GM23248 (cell line): ENCODE data around the gene DENND6A. TPM values are rescaled to one million over a fixed set of nuclear protein-coding genes. Genes with fewer than 3 reads are reported as not detected.

Source experiments
- DNase-seq: peaks from one replicate; pipeline ENCODE4 v3.0.0-alpha.2; 2015
- H2AFZ ChIP-seq: fragments of 200-600 bp; sonication (generic); 2 replicates; pipeline ENCODE4 v1.6.1; 2016; ENCODE audit warnings: antibody characterized with exemption
- H3F3A ChIP-seq: fragments of 200-600 bp; sonication (generic); 2 replicates; pipeline ENCODE4 v1.6.1; 2016; ENCODE audit warnings: mild to moderate bottlenecking, antibody characterized with exemption, mixed run types; ENCODE audit not compliant: insufficient read depth
- H3K27ac ChIP-seq: fragments of 200-600 bp; sonication (generic); 2 replicates; pipeline ENCODE4 v1.5.1; 2016; ENCODE audit warnings: mild to moderate bottlenecking
- H3K27me3 ChIP-seq: fragments of 200-600 bp; sonication (generic); replicated peaks from 2 replicates; pipeline ENCODE4 v1.6.1; 2016; ENCODE audit warnings: mild to moderate bottlenecking; ENCODE audit not compliant: insufficient read depth
- H3K36me3 ChIP-seq: fragments of 200-600 bp; sonication (generic); 2 replicates; pipeline ENCODE4 v1.6.1; 2016; ENCODE audit warnings: low read depth, mild to moderate bottlenecking
- H3K4me1 ChIP-seq: fragments of 200-600 bp; sonication (generic); 2 replicates; pipeline ENCODE4 v1.6.1; 2016; ENCODE audit warnings: mild to moderate bottlenecking; ENCODE audit not compliant: insufficient read depth
- H3K4me2 ChIP-seq: fragments of 200-600 bp; sonication (generic); one replicate; pipeline ENCODE4 v1.6.1; 2016; ENCODE audit warnings: mild to moderate bottlenecking; ENCODE audit not compliant: unreplicated experiment
- H3K4me3 ChIP-seq: fragments of 200-600 bp; sonication (generic); 2 replicates; pipeline ENCODE4 v1.5.1; 2016; ENCODE audit warnings: mild to moderate bottlenecking
- H3K79me2 ChIP-seq: fragments of 200-600 bp; sonication (generic); 2 replicates; pipeline ENCODE4 v1.6.1; 2016; ENCODE audit warnings: mild to moderate bottlenecking; ENCODE audit not compliant: insufficient read depth
- H3K9ac ChIP-seq: fragments of 200-600 bp; sonication (generic); 2 replicates; pipeline ENCODE4 v1.6.1; 2016; ENCODE audit warnings: mild to moderate bottlenecking
- H3K9me2 ChIP-seq: fragments of 200-600 bp; sonication (generic); 2 replicates; pipeline ENCODE4 v1.6.1; 2016; ENCODE audit warnings: mixed run types, mild to moderate bottlenecking, moderate library complexity; ENCODE audit not compliant: insufficient read depth
- H3K9me3 ChIP-seq: fragments of 200-600 bp; sonication (generic); one replicate; pipeline ENCODE4 v1.6.1; 2017; ENCODE audit warnings: low read depth
- H4K20me1 ChIP-seq: fragments of 200-600 bp; sonication (generic); 2 replicates; pipeline ENCODE4 v1.6.0; 2016; ENCODE audit not compliant: insufficient read depth
- EZH2 ChIP-seq: fragments of 200-600 bp; sonication (generic); IDR thresholded peaks from 2 replicates; pipeline ENCODE4 v1.6.1; 2018; ENCODE audit warnings: antibody characterized with exemption, mild to moderate bottlenecking; ENCODE audit not compliant: insufficient read depth, poor library complexity, severe bottlenecking
- EZH2phosphoT487 ChIP-seq: fragments of 200-600 bp; sonication (generic); IDR thresholded peaks from 2 replicates; pipeline ENCODE4 v1.6.1; 2018; ENCODE audit warnings: antibody characterized with exemption, moderate library complexity, mild to moderate bottlenecking, low read depth; ENCODE audit not compliant: insufficient read depth
- WGBS, 2 experiments: methylation state at CpG; one replicate each; pipeline ENCODE4 v1.1.6; 2015 to 2017; ENCODE audit warnings: low lambda C conversion rate in 2 of 2, low coverage in 1 of 2; ENCODE audit errors: missing lambda C conversion rate in 2 of 2; 5-methylcytosine and 5-hydroxymethylcytosine counted together
- in situ Hi-C: fragments of 300-500 bp; cut with MboI; formaldehyde crosslinking; loops from 2 replicates; pipeline ENCODE4 v1.15.0; 2020
- polyA plus RNA-seq: library from polyadenylated mRNA; unstranded; fragments of >200 nt; fragmentation: Nextera tagmentation; extraction: Ambion mirVana; gene quantifications from 2 replicates; pipeline ENCODE4 v1.2.1, GENCODE V29; 2016
- total RNA-seq: library from RNA; depleted of rRNA; stranded (reverse); fragments of >200 nt; shearing (Covaris generic); gene quantifications from 2 replicates; pipeline ENCODE4 v1.2.3, GENCODE V29; 2014

The DENND6A gene
- total and polyA plus RNA-seq, 2 experiments from 2014 or later = 10.2 to 28.0 TPM

- Histone ChIP-seq H4K20me1 (no peaks in the 10 kb centered on the region), H3K4me3 (no peak overlapping the region), H3K27ac (no peak overlapping the region), H3K79me2 (no peaks in the 10 kb centered on the region), H3K9me3 (no peaks in the 10 kb centered on the region), H3F3A (peaks cover 11% of the 10 kb centered on the region; the same call in 1 of the 2 replicates), H3K9me2 (no peaks in the 10 kb centered on the region), H3K27me3 (no peaks in the 10 kb centered on the region), H3K4me1 (no peaks in the 10 kb centered on the region), H3K9ac (no peak overlapping the region), H3K4me2 (no peak overlapping the region), H3K36me3 (no peaks in the 10 kb centered on the region), H2AFZ (no peak overlapping the region)
- in situ Hi-C loops = no loop called here
- no peak for TF ChIP-seq EZH2phosphoT487
- TF ChIP-seq EZH2 = no peak
- peak; percentile 40 for DNase-seq
- WGBS, 2 experiments = 93 to 94% methylated on average over 11 of the region's 11 CpGs
Observed at GRCh38 chr3:57729334-57730045, 36.6 kb upstream of the DENND6A start.

DNA sequence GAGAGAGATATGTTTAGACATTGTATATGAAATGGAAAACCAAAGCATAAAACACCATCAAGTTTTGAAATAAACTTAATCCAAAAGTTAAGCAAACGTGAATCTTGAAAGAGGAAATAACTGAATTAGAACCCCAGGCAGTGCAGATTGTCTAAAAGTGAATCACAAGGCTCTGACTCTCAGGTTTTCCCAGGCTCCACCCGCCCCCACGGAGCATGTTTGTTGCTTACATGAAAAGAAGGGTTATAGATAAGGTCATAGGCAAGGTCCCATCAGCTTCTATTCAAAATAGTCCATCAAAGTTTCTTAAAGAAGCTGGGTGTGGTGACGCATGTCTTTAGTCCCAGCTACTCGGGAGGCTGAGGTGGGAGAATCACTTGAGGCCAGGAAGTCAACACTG is 34.2 kb upstream of the DENND6A start:
- no peak overlapping the region for H3K4me3 ChIP-seq
- H3K79me2 ChIP-seq = no peaks in the 10 kb centered on the region
- no peaks in the 10 kb centered on the region for H3K27me3 ChIP-seq
- H3K4me1 ChIP-seq = no peaks in the 10 kb centered on the region
- in situ Hi-C loops = no loop called here
- H3K9me2 ChIP-seq = no peaks in the 10 kb centered on the region
- WGBS, 2 experiments = 71 to 72% methylated on average over 5 of the region's 5 CpGs
- peak; percentile 26 for DNase-seq
- no peak overlapping the region for H3K4me2 ChIP-seq
- no peak overlapping the region for H3K9ac ChIP-seq
- TF ChIP-seq EZH2phosphoT487 (no peak), EZH2 (no peak)
- peaks cover 11% of the 10 kb centered on the region; the same call in 1 of the 2 replicates for H3F3A ChIP-seq
- H4K20me1 ChIP-seq = no peaks in the 10 kb centered on the region
- no peaks in the 10 kb centered on the region for H3K36me3 ChIP-seq
- no peak overlapping the region for H3K27ac ChIP-seq
- no peak overlapping the region for H2AFZ ChIP-seq
- H3K9me3 ChIP-seq = no peaks in the 10 kb centered on the region

GRCh38 chr3:57726397-57726796 is 33.5 kb upstream of the DENND6A start:
- Histone ChIP-seq H3K4me1 (no peaks in the 10 kb centered on the region), H3K9me3 (no peaks in the 10 kb centered on the region), H3K9me2 (no peaks in the 10 kb centered on the region), H2AFZ (no peak overlapping the region), H4K20me1 (no peaks in the 10 kb centered on the region), H3K27ac (no peak overlapping the region), H3K4me2 (no peak overlapping the region), H3K9ac (no peak overlapping the region), H3K27me3 (no peaks in the 10 kb centered on the region), H3K36me3 (no peaks in the 10 kb centered on the region), H3K79me2 (no peaks in the 10 kb centered on the region), H3K4me3 (no peak overlapping the region), H3F3A (peaks cover 8% of the 10 kb centered on the region; the same call in 1 of the 2 replicates)
- TF ChIP-seq EZH2phosphoT487 (no peak), EZH2 (no peak)
- in situ Hi-C loops = no loop called here
- no peak for DNase-seq

DNA sequence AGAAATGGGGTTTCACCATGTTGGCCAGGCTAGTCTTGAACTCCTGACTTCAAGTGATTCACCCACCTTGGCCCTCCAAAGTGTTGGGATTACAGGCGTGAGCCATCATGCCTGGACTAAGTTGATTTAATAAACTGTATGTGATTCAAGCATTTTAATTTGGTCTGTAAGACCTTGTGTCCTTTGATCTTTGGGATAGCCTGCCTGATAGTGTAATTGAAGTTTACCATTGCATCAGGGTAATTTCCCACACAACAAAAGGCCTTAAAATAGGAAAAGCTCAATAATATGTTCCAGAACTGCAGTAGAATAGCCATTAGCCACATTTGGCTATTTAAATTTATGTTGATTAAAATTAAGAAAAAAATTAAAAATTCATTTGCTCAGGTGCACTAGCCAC is 25.2 kb upstream of the DENND6A start:
- in situ Hi-C loops = no loop called here
- H3K9me3 ChIP-seq = no peaks in the 10 kb centered on the region
- no peaks in the 10 kb centered on the region for H3K79me2 ChIP-seq
- no peak for TF ChIP-seq EZH2
- no peak for TF ChIP-seq EZH2phosphoT487
- DNase-seq = no peak
- no peak overlapping the region for H3K4me3 ChIP-seq
- H3K27me3 ChIP-seq = no peaks in the 10 kb centered on the region
- no peak overlapping the region for H3K4me2 ChIP-seq
- no peaks in the 10 kb centered on the region for H3K36me3 ChIP-seq
- H3K4me1 ChIP-seq = no peaks in the 10 kb centered on the region
- H3K9me2 ChIP-seq = no peaks in the 10 kb centered on the region
- H3K9ac ChIP-seq = no peak overlapping the region
- no peaks in the 10 kb centered on the region for H4K20me1 ChIP-seq
- H3K27ac ChIP-seq = no peak overlapping the region
- no peaks in the 10 kb centered on the region for H3F3A ChIP-seq
- H2AFZ ChIP-seq = no peak overlapping the region
- 53 to 71% methylated on average over 1 of the region's 1 CpG for WGBS, 2 experiments
